CD4-positive, alpha-beta T cell treated with Interleukin-12 subunit alpha and Interleukin-12 subunit beta, for 1 hour (primary cell): Measurements from ENCODE around the gene PRCC.
"Not testable (repeated sequence)": the region's sequence is repeated elsewhere in the genome, so short reads cannot be mapped to it uniquely, and the experiment has no call there.

Source experiments
- DNase-seq: peaks from one replicate; pipeline ENCODE4 v3.0.0-alpha.2; 2020

PRCC gene

GRCh38 chr1:156744786-156745419 lies 22.4 kb upstream of the PRCC start:
- DNase-seq, result no peak

DNA sequence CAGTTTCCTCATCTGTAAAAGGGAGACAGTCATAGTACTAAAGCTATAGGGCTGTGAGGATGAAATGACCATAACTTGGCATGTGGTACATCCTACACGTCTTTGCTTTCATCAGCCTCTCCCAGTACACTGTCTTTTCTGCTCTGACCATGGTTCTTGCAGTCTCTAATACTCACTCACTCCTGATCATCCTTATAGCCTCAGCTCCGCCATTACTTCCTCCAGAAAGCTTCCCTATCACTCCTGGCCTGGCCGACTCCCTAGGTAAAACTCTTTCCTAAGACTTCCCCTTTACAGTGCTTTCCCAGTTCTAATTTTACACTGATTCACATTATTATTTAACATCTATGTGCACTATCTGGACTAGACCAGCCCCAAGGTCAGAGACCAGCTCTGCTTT lies 21.5 kb upstream of the PRCC start:
- no peak for DNase-seq

GRCh38 chr1:156746406-156746727 lies 21.0 kb upstream of the PRCC start:
- peak; percentile 48 for DNase-seq

DNA sequence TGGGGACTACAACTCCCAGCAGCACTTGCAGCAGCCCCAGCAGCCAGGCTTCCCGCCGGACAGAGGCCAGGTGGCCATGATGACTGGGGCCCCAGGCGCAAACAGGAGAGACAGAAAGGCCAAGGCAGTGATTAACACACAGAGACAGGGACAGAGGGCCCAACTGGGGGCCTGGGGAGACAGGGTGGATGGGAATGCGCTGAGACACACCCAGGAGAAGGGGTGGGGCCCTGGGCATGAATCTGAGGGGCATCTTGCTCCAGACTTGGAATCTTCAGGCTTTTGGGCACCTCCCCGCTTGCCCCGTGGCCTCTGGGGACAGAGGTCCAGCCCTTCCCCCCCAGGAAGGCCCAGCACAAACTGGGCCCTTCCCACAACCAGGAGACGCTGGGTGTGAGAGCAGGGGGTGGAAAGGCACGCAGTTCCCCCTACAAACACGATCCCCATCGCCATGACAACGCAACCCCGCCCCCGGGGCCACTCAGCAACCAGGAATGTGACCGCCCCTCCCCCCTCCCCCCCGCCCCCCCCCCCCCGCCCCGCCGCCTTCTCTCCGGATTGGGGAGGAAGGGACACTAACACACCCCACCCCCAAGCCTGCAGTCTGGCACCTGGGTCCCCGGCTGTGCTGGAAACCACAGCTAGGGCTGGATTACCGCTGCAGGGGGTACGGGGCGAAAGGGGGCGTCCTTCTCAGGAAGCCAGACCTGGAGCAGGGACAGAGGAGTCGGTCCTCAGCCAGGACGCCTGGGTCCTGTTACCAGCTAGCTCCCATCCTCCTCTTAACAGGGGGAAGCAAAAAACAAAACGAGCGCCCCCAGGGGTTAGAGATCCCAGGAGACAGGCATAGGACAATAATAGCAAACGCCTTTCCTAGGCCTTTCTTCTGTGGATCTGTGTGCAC lies 20.4 kb upstream of the PRCC start:
- DNase-seq, result peak; percentile 85

DNA sequence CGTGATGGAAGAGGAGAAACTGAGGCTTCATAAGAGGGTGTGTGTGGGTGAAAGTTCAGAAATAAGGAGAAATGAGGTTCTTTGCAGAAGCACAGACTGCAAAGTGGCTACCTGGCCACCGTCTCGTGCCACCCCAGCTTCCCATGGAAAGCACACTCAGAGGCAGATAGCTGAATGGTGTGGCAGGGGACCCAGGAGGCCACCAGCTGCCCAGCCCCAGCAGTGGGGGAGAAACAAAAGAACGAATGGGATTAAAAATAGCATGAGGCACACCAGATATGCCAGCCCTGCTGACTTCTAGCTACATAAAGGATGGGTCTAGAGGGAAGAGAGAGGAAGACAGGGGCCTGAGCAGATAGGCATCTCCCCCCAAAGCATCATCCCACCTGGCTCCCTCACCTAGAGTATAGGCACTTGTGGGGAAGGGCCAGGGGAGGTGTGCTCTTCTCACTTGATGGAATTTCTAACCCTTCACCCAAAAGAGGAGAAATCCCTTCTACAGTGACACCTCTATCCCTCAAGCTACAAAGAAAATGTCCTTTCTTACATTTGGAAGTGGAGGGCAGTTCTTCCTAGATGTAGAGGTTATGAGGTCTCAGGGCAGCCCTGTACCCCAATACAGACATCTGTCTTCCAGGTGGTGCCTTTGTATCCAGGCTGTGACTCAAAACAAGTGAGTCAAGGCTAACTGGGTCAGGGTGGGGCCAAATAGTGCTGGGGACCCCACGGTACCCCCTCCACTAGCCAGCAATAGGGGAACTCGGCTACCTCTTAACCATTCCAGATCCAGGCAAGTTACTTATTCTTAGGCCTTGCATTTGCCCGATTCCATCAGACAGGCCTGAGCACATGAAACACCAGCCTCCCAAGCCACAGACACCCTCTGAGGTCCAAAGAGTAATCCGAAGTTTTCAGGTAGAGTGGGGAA lies 19.3 kb upstream of the PRCC start:
- peak; percentile 27 for DNase-seq

DNA sequence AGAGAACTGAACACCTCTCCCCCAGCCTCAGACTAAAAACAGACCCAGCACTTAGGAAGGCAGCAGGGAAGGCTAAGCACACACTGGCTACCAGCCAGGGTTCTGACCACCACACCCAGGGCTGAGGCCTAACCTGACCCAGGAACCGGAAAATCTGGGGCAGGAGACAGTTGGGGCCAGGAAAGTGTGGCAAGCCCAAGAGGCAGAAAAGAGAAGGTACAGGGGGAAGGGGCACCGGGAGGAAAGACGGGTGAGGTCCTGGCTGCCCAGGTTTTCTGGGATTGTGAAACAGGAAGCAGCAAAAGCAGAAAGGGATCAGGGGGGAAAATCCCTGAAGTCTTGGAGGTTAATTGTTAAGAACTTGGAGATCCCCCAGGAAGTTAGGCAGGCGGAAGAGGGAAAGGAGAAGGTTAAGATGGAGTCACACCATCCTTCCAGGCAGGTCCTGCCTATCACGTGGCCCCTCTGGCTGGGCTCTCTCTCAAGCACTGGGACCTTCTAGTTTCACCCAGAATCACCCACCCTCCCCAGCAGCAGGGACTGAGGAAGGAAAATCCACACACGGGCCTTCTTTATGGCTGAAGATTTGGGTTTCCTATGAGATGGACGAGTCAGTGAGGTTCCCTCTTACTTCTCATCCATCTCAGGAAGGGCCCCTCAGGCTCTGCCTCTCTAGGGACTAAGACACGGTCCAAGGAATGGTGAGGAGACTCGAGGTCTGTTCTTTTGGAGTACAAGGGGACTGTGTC lies 18.5 kb upstream of the PRCC start:
- DNase-seq, result peak; percentile 32

DNA sequence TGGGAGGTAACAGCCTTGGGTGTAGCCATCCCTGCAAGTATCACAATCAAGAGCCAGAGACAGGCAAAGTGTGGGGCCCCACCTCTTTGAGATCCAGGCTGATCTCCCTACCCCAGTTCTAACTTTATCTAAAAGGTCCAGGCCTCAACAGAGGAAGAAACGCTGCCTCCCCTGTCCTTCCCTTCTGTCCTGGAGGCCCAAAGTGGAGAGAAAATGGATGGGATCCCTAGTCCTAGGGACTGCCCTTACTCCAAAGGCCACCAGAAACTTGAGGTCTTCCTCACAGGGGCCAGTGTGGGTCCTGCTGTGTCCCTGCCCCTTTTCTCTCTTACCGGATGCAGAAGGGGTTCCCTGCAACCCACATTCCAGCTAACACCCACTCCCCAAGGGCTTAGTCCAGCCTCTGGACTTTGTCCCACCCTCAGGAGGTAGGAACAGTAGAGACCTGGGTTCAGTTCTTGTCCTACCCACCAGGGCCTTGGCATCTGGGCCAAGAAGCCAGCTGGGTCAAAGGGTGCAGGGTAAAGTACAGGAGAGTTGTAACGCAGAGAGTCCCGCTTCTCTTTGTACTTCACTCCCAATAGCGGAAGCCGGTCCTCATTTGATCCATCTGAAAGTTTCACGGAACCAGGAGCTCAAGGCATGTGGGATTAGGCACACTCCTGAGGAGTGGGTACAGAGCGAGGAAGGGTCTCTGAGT lies 17.8 kb upstream of the PRCC start:
- DNase-seq, result no peak

DNA sequence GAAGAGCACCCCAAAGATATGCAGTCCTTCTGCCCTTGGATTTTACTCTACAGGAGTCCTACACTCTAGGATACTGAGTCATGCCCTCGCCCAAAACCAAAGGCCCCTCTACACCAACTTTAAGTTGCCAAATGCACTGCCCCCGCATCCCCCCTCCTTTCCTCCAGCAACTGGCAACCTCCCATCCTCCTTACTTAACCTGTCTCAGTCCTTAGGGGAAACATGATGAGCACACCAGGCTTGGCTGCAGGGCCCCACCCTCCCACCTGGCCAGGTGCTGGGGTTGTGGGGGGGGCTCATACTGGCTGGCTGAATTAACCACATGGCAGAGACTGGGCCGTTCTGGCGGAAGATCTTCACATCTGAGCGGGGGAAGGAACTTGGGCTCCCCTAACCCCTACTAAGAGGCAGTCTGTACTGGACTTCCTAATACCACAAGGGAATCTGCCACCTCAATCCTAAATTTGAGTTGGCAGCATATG lies 17.1 kb upstream of the PRCC start:
- DNase-seq, result peak; percentile 48

GRCh38 chr1:156750711-156751450 lies 16.5 kb upstream of the PRCC start:
- DNase-seq, result peak; percentile 44

DNA sequence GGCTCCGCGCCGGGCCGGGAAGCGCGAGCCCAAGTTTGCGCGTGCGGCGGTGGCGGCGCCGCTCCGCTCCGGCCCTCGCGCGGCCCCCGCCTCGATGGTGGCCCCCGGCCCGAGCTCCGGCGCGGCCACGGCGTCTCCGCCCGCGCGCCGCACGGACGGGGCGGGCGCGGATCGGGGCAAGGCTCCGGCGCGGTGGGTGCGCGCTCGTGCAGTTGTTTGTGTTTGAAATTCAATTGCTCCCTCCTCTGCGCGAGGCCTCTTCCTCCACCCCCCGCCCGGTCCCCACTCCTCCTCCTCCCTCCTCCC lies 15.9 kb upstream of the PRCC start, which contains the start of gene HDGF:
Gene HDGF, minus strand, starts transcription at position 225 of the 306 bp plus-strand sequence. CDS start 246 bp downstream, outside the sequence.
- no peak for DNase-seq

DNA sequence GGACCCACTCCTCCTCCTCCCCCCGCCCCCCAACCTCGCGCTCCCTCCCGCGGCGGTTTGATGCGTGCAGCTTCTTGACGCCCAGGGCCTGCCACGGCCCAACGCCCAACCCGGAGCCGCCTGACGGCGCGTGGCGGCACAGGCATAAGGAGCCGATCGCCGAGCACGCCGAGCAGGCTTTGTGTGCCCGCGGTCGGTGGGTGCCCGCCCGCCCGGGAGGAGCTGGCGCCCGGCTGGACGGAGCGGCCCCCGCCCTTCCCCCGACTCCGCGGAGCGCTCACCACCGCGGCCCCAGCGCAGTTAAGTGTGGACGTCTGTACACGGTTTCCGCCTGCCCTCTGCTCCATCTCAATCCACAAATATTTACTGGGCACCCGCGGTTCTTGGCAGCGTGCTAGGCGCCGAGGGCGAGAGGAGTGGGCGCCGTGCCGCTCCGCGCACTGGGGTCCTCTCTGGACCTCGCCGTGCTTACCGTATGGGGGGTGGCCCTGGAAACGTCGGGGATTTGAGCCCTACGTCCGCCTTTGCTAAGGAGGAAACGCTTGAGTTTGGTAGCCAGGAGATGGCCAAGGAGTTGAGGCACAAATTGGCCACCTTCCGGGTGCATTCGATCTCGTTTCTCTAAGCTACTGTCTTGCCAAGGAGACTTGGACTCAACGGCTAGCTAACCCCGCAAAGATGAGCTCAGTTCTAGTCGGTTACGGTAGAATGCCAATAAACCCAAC lies 15.4 kb upstream of the PRCC start:
- peak; percentile 97 for DNase-seq

DNA sequence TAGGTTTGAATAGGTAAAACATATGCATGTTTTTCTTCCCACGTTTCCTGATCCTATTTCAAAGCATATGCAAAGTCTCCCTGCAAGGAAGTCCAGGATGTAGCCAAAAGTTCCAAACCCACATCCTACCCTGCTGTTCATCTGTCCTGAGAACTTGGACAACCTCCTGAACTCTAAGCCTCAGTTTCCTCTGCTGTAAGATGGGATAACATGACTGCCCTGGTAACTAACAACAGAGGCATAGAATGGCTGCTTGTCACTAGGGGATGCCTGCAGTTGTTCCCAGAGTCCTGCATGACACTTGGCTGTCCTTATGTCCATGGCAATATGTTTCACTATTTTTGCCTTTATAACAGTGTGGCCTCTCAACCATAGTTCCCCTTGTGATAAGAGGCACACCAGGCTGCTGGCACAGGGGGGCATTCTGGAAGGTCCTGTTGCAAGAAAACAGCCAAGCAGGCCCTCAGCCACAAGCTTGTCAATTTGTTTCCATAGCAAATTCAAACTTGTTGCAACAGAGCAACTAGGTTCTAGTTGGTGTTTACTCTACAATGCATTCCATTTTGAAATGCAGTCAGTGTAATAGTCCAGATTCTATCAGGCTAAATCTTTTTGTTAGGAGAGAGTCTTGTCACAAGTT lies 14.4 kb upstream of the PRCC start:
- DNase-seq, result no peak

GRCh38 chr1:156754219-156754618 lies 13.1 kb upstream of the PRCC start:
- DNase-seq, result no peak

DNA sequence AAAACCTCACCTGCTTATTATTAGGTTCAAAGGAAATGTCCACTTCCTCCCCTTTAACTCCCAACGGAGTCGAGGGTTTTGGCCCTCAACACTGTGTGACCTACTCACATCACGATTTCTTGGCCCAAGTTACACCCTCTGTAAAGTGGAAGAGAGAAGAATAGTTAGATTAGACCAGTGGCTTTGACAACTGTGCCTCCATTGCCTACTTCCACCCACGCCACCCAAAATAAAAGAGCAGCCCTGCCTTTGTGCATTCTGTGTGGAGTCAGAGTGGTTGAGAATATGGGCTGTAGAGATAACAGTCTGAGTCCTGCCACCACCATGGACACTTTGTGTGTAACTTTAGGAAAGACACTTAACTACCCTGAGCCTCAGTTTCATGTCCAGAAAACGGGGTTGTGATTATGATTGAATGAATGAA lies 11.8 kb upstream of the PRCC start:
- DNase-seq, result no peak

GRCh38 chr1:156756355-156756754 lies 11.0 kb upstream of the PRCC start:
- no peak for DNase-seq

DNA sequence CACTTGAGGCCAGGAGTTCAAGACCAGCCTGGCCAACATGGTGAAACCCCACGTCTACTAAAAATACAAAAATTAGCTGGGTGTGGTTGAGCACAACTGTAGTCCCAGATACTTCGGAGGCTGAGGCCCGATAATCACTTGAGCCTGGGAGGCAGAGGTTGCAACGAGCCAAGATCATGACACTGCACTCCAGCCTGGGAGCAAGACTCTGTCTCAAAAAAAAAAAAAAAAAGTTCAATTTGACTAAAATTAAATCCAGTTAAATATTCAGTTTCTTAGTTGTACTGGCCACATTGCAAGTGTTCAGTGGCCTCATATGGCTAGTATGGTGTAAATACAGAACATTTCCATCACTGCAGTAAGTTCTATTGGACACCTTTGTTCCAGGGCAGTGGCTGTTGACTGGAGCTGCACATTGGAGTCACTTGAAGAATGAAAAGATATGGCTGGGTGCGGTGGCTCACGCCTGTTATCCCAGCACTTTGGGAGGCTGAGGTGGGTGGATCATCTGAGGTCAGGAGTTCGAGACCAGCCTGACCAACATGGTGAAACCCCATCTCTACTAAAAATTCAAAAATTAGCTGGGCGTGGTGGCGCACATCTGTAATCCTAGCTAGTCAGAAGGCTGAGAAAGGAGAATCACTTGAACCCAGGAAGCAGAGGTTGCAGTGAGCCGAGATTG lies 9.6 kb upstream of the PRCC start:
- DNase-seq, result not testable (repeated sequence)

DNA sequence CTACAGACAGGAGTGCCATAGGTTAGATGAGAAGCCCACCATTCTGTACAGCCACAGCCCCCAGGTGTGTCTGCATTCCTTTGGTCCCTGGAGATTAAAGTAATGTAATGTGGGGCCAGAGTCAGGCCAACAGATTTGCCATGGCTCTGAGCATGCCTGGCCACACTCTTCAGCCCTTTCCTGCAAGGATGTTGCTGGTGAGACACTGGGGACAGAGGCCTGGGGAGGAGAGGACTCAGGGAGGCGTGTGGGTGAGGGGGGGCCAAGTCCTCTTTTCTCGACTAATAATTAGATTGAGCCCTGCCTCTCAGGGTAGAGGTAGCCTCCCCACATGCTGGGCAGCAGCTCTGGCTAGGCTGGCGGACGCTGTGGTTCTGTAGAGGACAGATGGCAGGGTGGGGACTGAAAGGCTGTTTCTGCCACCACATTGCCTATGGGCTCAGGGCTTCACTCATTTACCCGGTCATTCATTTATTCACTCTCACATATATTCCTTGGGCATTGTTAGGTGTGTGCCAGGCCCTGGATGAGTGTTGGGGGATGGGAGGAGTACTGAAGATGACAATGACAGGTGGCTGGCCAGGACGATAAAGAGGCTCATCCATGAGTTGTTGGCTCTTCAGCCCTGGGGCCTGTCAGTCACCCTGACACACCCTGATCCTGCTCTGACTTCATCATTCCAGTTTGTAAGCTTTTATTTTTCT lies 7.1 kb upstream of the PRCC start:
- no peak for DNase-seq

DNA sequence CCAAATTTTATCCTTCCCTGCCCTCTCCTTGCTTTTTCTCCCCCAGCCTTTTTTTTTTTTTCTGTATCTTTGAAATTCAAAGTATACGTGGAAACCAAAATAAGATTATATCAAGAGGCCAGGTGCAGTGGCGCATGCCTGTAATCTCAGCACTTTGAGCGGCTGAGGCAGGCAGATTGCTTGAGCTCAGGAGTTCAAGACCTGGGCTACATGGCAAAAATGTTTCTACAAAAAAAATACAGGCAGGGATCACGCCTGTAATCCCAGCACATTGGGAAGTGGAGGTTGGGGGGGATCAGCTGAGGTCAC lies 6.6 kb upstream of the PRCC start:
- no peak for DNase-seq

- not testable (repeated sequence) for DNase-seq
Observed at GRCh38 chr1:156765136-156765535, 2.2 kb upstream of the PRCC start.
